Measurements from ENCODE around the gene BTD.

BTD gene

GRCh38 chr3:15601399-15602145, at the start of gene BTD, which contains the start of gene HACL1:
TSS of gene BTD (plus strand) at chr3:15601745. CDS start at chr3:15635440, 33,695 bp downstream.
TSS of gene HACL1 (minus strand) at chr3:15601569. CDS start at chr3:15601463, 106 bp downstream.
- H3K27me3 Mint-ChIP-seq = no peaks in the 10 kb centered on the region
- peak within 1 kb of the TSS; percentile 98 to 99 for H3K27ac Mint-ChIP-seq
- H3K4me1 Mint-ChIP-seq = peaks cover 52% of the 10 kb centered on the region
- ATAC-seq = peak; percentile 95
- peak; percentile 99 to 100 for DNase-seq
- peak within 1 kb of the TSS; percentile 99 to 100 for H3K4me3 Mint-ChIP-seq
- H3K9me3 Mint-ChIP-seq = peaks cover 7 to 13% of the 10 kb centered on the region in 2 donors

- H3K9me3 Mint-ChIP-seq = peaks cover 0 to 9% of the 10 kb centered on the region in 2 donors
- H3K27ac Mint-ChIP-seq = peak overlapping the region; percentile 44 to 85
- H3K27me3 Mint-ChIP-seq = no peaks in the 10 kb centered on the region
- no peak for ATAC-seq
- H3K4me3 Mint-ChIP-seq = no peak overlapping the region
- DNase-seq = no peak
- peaks cover 10% of the 10 kb centered on the region for H3K4me1 Mint-ChIP-seq
Measured at GRCh38 chr3:15551902-15552301, 49.6 kb upstream of the BTD start.

GRCh38 chr3:15553749-15554148, 47.8 kb upstream of the BTD start:
- ATAC-seq (no peak), DNase-seq (no peak)
- H3K4me1 Mint-ChIP-seq = peaks cover 16% of the 10 kb centered on the region
- H3K27ac Mint-ChIP-seq = peak overlapping the region in 1 of 2 donors; percentile 20
- H3K9me3 Mint-ChIP-seq = peaks cover 0 to 7% of the 10 kb centered on the region in 2 donors
- H3K27me3 Mint-ChIP-seq = no peaks in the 10 kb centered on the region
- H3K4me3 Mint-ChIP-seq = no peak overlapping the region

GRCh38 chr3:15556512-15556911, 45.0 kb upstream of the BTD start:
- Mint-ChIP-seq H3K9me3 (no peaks in the 10 kb centered on the region), H3K27me3 (no peaks in the 10 kb centered on the region), H3K4me3 (peak overlapping the region in 1 of 2 donors; percentile 32), H3K27ac (peak overlapping the region; percentile 52 to 90), H3K4me1 (peaks cover 16% of the 10 kb centered on the region)
- ATAC-seq (peak; percentile 85), DNase-seq (no peak)

- DNase-seq (peak; percentile 47 to 61), ATAC-seq (peak; percentile 85)
- no peaks in the 10 kb centered on the region for H3K27me3 Mint-ChIP-seq
- no peak overlapping the region for H3K27ac Mint-ChIP-seq
- peaks cover 16% of the 10 kb centered on the region for H3K4me1 Mint-ChIP-seq
- H3K4me3 Mint-ChIP-seq = no peak overlapping the region
- H3K9me3 Mint-ChIP-seq = no peaks in the 10 kb centered on the region
Measured at GRCh38 chr3:15557511-15557946, 44.0 kb upstream of the BTD start.

- H3K27me3 Mint-ChIP-seq = no peaks in the 10 kb centered on the region
- H3K9me3 Mint-ChIP-seq = no peaks in the 10 kb centered on the region
- ATAC-seq (no peak), DNase-seq (no peak)
- H3K27ac Mint-ChIP-seq = no peak overlapping the region
- H3K4me3 Mint-ChIP-seq = no peak overlapping the region
- H3K4me1 Mint-ChIP-seq = peaks cover 16% of the 10 kb centered on the region
Measured at GRCh38 chr3:15558581-15558980, 43.0 kb upstream of the BTD start.

- H3K27me3 Mint-ChIP-seq = no peaks in the 10 kb centered on the region
- no peak overlapping the region for H3K27ac Mint-ChIP-seq
- ATAC-seq (no peak), DNase-seq (no peak)
- no peaks in the 10 kb centered on the region for H3K9me3 Mint-ChIP-seq
- H3K4me3 Mint-ChIP-seq = no peak overlapping the region
- peaks cover 3% of the 10 kb centered on the region for H3K4me1 Mint-ChIP-seq
Measured at GRCh38 chr3:15562560-15562959, 39.0 kb upstream of the BTD start.

GRCh38 chr3:15563190-15563589, 38.4 kb upstream of the BTD start:
- no peak for DNase-seq
- Mint-ChIP-seq H3K27me3 (no peaks in the 10 kb centered on the region), H3K4me1 (no peaks in the 10 kb centered on the region), H3K4me3 (no peak overlapping the region), H3K9me3 (no peaks in the 10 kb centered on the region), H3K27ac (peak overlapping the region in 1 of 2 donors; percentile 1)
- no peak for ATAC-seq

GRCh38 chr3:15572138-15572537, 29.4 kb upstream of the BTD start:
- Mint-ChIP-seq H3K9me3 (no peaks in the 10 kb centered on the region), H3K27me3 (no peaks in the 10 kb centered on the region), H3K4me3 (no peak overlapping the region), H3K27ac (no peak overlapping the region), H3K4me1 (no peaks in the 10 kb centered on the region)
- DNase-seq (no peak), ATAC-seq (no peak)

- H3K4me3 Mint-ChIP-seq = no peak overlapping the region
- DNase-seq (no peak), ATAC-seq (no peak)
- no peak overlapping the region for H3K27ac Mint-ChIP-seq
- H3K27me3 Mint-ChIP-seq = no peaks in the 10 kb centered on the region
- no peaks in the 10 kb centered on the region for H3K4me1 Mint-ChIP-seq
- H3K9me3 Mint-ChIP-seq = no peaks in the 10 kb centered on the region
Measured at GRCh38 chr3:15575446-15575845, 26.1 kb upstream of the BTD start.

GRCh38 chr3:15576475-15576874, 25.1 kb upstream of the BTD start:
- Mint-ChIP-seq H3K27me3 (no peaks in the 10 kb centered on the region), H3K4me1 (no peaks in the 10 kb centered on the region), H3K27ac (no peak overlapping the region), H3K4me3 (no peak overlapping the region), H3K9me3 (no peaks in the 10 kb centered on the region)
- no peak for ATAC-seq
- DNase-seq = no peak

GRCh38 chr3:15578289-15578867, 23.2 kb upstream of the BTD start:
- ATAC-seq = no peak

GRCh38 chr3:15579051-15579450, 22.5 kb upstream of the BTD start:
- Mint-ChIP-seq H3K27me3 (no peaks in the 10 kb centered on the region), H3K9me3 (no peaks in the 10 kb centered on the region), H3K4me1 (no peaks in the 10 kb centered on the region), H3K4me3 (no peak overlapping the region), H3K27ac (no peak overlapping the region)
- ATAC-seq = no peak
- no peak for DNase-seq

More at GRCh38 chr3:15578289-15578867, 23.2 kb upstream of the BTD start:
- no peaks in the 10 kb centered on the region for H3K4me1 Mint-ChIP-seq
- H3K4me3 Mint-ChIP-seq = no peak overlapping the region
- DNase-seq = no peak
- no peak overlapping the region for H3K27ac Mint-ChIP-seq
- H3K27me3 Mint-ChIP-seq = no peaks in the 10 kb centered on the region
- no peaks in the 10 kb centered on the region for H3K9me3 Mint-ChIP-seq

GRCh38 chr3:15581471-15582394, 19.8 kb upstream of the BTD start:
- H3K27me3 Mint-ChIP-seq = no peaks in the 10 kb centered on the region
- no peak overlapping the region for H3K4me3 Mint-ChIP-seq
- H3K27ac Mint-ChIP-seq = no peak overlapping the region
- DNase-seq = no peak
- no peak for ATAC-seq
- no peaks in the 10 kb centered on the region for H3K4me1 Mint-ChIP-seq
- no peaks in the 10 kb centered on the region for H3K9me3 Mint-ChIP-seq

GRCh38 chr3:15585111-15585845, 16.3 kb upstream of the BTD start:
- DNase-seq (no peak), ATAC-seq (no peak)
- Mint-ChIP-seq H3K4me1 (no peaks in the 10 kb centered on the region), H3K27ac (no peak overlapping the region), H3K9me3 (no peaks in the 10 kb centered on the region), H3K4me3 (no peak overlapping the region), H3K27me3 (no peaks in the 10 kb centered on the region)

Measured in stimulated activated naive CD8-positive, alpha-beta T cell treated with anti-CD3 and anti-CD28 coated beads, Interleukin-15, amount 100 ng/mL, for 72 hours (primary cell).